Right lobe of liver (tissue), 6 donors: ENCODE data around the gene MEF2A. TPM values are rescaled to one million over a fixed set of nuclear protein-coding genes. Genes with fewer than 3 reads are reported as not detected.

ENCODE experiments used
- ATAC-seq, 4 donors: fragments of 200-7000 bp; cut with Tn5 transposase; one replicate each; pipeline ENCODE4 v1.9.1; 2020; ENCODE audit warnings: mild to moderate bottlenecking in 4 of 4, moderate library complexity in 4 of 4
- DNase-seq, 3 donors: peaks; one replicate each; pipeline ENCODE4 v3.0.0-alpha.2; 2020
- H3K27ac ChIP-seq, 3 donors: fragments of 200-600 bp; one replicate each; pipeline ENCODE4 v1.8.0; 2022
- H3K27me3 ChIP-seq, 2 donors: fragments of 200-600 bp; one replicate each; pipeline ENCODE4 v1.8.0; 2022
- H3K36me3 ChIP-seq, 4 donors: fragments of 200-600 bp; sonication (generic) in 1 of 4; one replicate each; pipeline versions ENCODE4 v1.5.1 to v1.8.0; 2017 to 2022; ENCODE audit warnings: control low read depth in 1 of 4
- H3K4me1 ChIP-seq, 4 donors: fragments of 200-600 bp; sonication (generic) in 1 of 4; one replicate each; pipeline versions ENCODE4 v1.5.1 to v1.8.0; 2017 to 2022; ENCODE audit warnings: control low read depth in 1 of 4
- H3K4me3 ChIP-seq, 3 donors: fragments of 200-600 bp; one replicate each; pipeline ENCODE4 v1.8.0; 2022
- H3K9me3 ChIP-seq, 4 donors: fragments of 200-600 bp; sonication (generic) in 1 of 4; one replicate each; pipeline versions ENCODE4 v1.5.1 to v1.8.0; 2017 to 2022; ENCODE audit warnings: control low read depth in 1 of 4
- CTCF ChIP-seq, 4 donors: fragments of 200-600 bp in 3 of 4; fragments of 450-650 bp in 1 of 4; IDR thresholded peaks; one replicate each; pipeline versions ENCODE4 v1.5.1 to v1.8.0; 2016 to 2022; ENCODE audit warnings: antibody characterized with exemption in 4 of 4, mild to moderate bottlenecking in 2 of 4
- POLR2A ChIP-seq: fragments of 450-650 bp; IDR thresholded peaks from one replicate; pipeline ENCODE4 v1.6.1; 2017; ENCODE audit warnings: antibody characterized with exemption, mild to moderate bottlenecking
- WGBS: methylation state at CpG from one replicate; pipeline ENCODE4 v1.1.6; 2018; ENCODE audit warnings: low coverage, low lambda C conversion rate; ENCODE audit not compliant: insufficient coverage; ENCODE audit errors: missing lambda C conversion rate; 5-methylcytosine and 5-hydroxymethylcytosine counted together
- intact Hi-C, 2 donors: fragments of 100-400 bp; cut with DNase I; formaldehyde crosslinking; loops; one replicate each; pipeline versions ENCODE4 v1.11.2 to v1.14.1; 2022
- total RNA-seq, 6 experiments: library from RNA; depleted of rRNA in 2 of 6; stranded (reverse); fragments of >200 nt in 2 of 6; fragmentation: NEBNext Ultra II Directional in 3 of 6; extraction: Animal tissue kit (Norgen Biotek cat#: 25700) in 3 of 6; gene quantifications; one replicate each; pipeline versions ENCODE4 v1.1.0 to v1.2.4, GENCODE V29; 2016 to 2023
- donor health status: DM: no; HTN: yes; CAD: no.
- donor health status: DM: no; HTN: no; CAD: no.
- donor health status: DM: no; HTN: no; CAD: no.
- donor health status: DM: no; HTN: yes; CAD: no.
- donor health status: DM: no; HTN: yes; CAD: no.

MEF2A gene
- total RNA-seq, 6 experiments from 2014 or later = 20.1 to 35.5 (median 25.4) TPM

GRCh38 chr15:99635794-99636193 is 70.0 kb downstream of the MEF2A start:
- Histone ChIP-seq H3K4me3 (no peak overlapping the region), H3K4me1 (peaks cover 0 to 21% (median 7%) of the 10 kb centered on the region in 4 donors), H3K36me3 (no peaks in the 10 kb centered on the region), H3K9me3 (no peaks in the 10 kb centered on the region), H3K27me3 (no peaks in the 10 kb centered on the region), H3K27ac (no peak overlapping the region)
- TF ChIP-seq POLR2A (no peak), CTCF (IDR thresholded peaks at IDR 0.05) (no peak)
- 86% methylated on average over 4 of the region's 5 CpGs for WGBS
- ATAC-seq = no peak
- DNase-seq = no peak
- intact Hi-C loops = no loop called here

GRCh38 chr15:99644913-99645542 is 79.2 kb downstream of the MEF2A start:
- Histone ChIP-seq H3K4me1 (peaks cover 0 to 4% (median 0%) of the 10 kb centered on the region in 4 donors), H3K27ac (no peak overlapping the region), H3K36me3 (peaks cover 0 to 5% (median 0%) of the 10 kb centered on the region in 4 donors), H3K9me3 (no peaks in the 10 kb centered on the region), H3K27me3 (no peaks in the 10 kb centered on the region), H3K4me3 (no peak overlapping the region)
- intact Hi-C loops = no loop called here
- no peak for TF ChIP-seq POLR2A
- TF ChIP-seq CTCF (IDR thresholded peaks at IDR 0.05) = no peak
- 58% methylated on average over 2 of the region's 2 CpGs for WGBS
- ATAC-seq (peak; percentile 23 to 30 (median 28)), DNase-seq (no peak)

GRCh38 chr15:99645543-99645935 is 79.8 kb downstream of the MEF2A start:
- H3K4me1 ChIP-seq = peaks cover 0 to 4% (median 0%) of the 10 kb centered on the region in 4 donors
- peak in 1 of 4 donors; percentile 21 for ATAC-seq
- peaks cover 0 to 5% (median 0%) of the 10 kb centered on the region in 4 donors for H3K36me3 ChIP-seq
- intact Hi-C loops = no loop called here
- no peak overlapping the region for H3K27ac ChIP-seq
- no peak for TF ChIP-seq POLR2A
- no peak for TF ChIP-seq CTCF (IDR thresholded peaks at IDR 0.05)
- DNase-seq = no peak
- no peaks in the 10 kb centered on the region for H3K9me3 ChIP-seq
- WGBS = 98% methylated on average over 3 of the region's 3 CpGs
- no peak overlapping the region for H3K4me3 ChIP-seq
- H3K27me3 ChIP-seq = no peaks in the 10 kb centered on the region

- Histone ChIP-seq H3K4me3 (no peak overlapping the region), H3K27me3 (no peaks in the 10 kb centered on the region), H3K9me3 (no peaks in the 10 kb centered on the region), H3K27ac (no peak overlapping the region), H3K36me3 (peaks cover 0 to 5% (median 0%) of the 10 kb centered on the region in 4 donors), H3K4me1 (peaks cover 0 to 4% (median 0%) of the 10 kb centered on the region in 4 donors)
- intact Hi-C loops = no loop called here
- TF ChIP-seq CTCF (IDR thresholded peaks at IDR 0.05) = no peak
- TF ChIP-seq POLR2A = no peak
- DNase-seq (no peak), ATAC-seq (no peak)
Observed at GRCh38 chr15:99645951-99646350, 80.2 kb downstream of the MEF2A start.
